PFSK-1 (cell line): ENCODE data around the gene AKR1E2.

ENCODE experiments used
- FOXP2 ChIP-seq: optimal IDR thresholded peaks from 2 replicates; pipeline ENCODE3; 2011; ENCODE audit warnings: borderline replicate concordance, control low read depth, inconsistent platforms; ENCODE audit not compliant: insufficient read depth; ENCODE audit errors: extremely low read length, extremely low read depth
- POLR2AphosphoS5 ChIP-seq: IDR thresholded peaks from 2 replicates; pipeline ENCODE4 v1.6.1; 2012; ENCODE audit warnings: low read depth, mild to moderate bottlenecking, control low read depth, low read length, moderate library complexity
- REST ChIP-seq, 2 experiments: IDR thresholded peaks; 2 replicates each; pipeline versions ENCODE4 v1.6.1 to v1.8.0; 2011 to 2012; ENCODE audit warnings: low read depth in 2 of 2, low read length in 2 of 2, control low read depth in 1 of 2, inconsistent platforms in 1 of 2, mild to moderate bottlenecking in 1 of 2, moderate library complexity in 1 of 2; ENCODE audit not compliant: insufficient read depth in 1 of 2
- SIN3A ChIP-seq: IDR thresholded peaks from 2 replicates; pipeline ENCODE4 v1.6.1; 2012; ENCODE audit warnings: mild to moderate bottlenecking, low read length, moderate library complexity, borderline replicate concordance; ENCODE audit not compliant: insufficient read depth
- TAF1 ChIP-seq: IDR thresholded peaks from 2 replicates; pipeline ENCODE4 v1.6.1; 2012; ENCODE audit warnings: low read length, control low read depth, borderline replicate concordance; ENCODE audit not compliant: insufficient read depth

- TF ChIP-seq TAF1, result no peak
- no peak for TF ChIP-seq POLR2AphosphoS5
- no peak for TF ChIP-seq FOXP2
- TF ChIP-seq REST (IDR thresholded peaks at IDR 0.05; ENCODE audit: insufficient read depth in 1 of 2, low read depth in 2 of 2, low read length in 2 of 2), result no peak
- TF ChIP-seq SIN3A, result no peak
Observed at GRCh38 chr10:4836416-4836969, 10.5 kb downstream of the AKR1E2 start.
